GM12878 (cell line): ENCODE measurements around the gene ADM.

Source experiments
- CREB1 ChIP-seq: IDR thresholded peaks from 2 replicates; pipeline ENCODE4 v1.6.1; 2012; ENCODE audit warnings: low read depth, mild to moderate bottlenecking, inconsistent platforms
- CTCF ChIP-seq, 3 experiments: IDR thresholded peaks in 2 of 3; conservative IDR thresholded peaks in 1 of 3; 2 replicates each; pipeline ENCODE4 v1.5.1; 2011; ENCODE audit warnings: low read depth in 3 of 3, low read length in 3 of 3, mild to moderate bottlenecking in 3 of 3, control low read depth in 2 of 3, moderate library complexity in 2 of 3, inconsistent platforms in 1 of 3, mixed read lengths in 1 of 3; ENCODE audit not compliant: control insufficient read depth in 2 of 3, insufficient read depth in 1 of 3; ENCODE audit errors: extremely low read depth in 1 of 3
- EGR1 ChIP-seq, 2 experiments: IDR thresholded peaks; 1 replicate in 1 of 2; 2 replicates in 1 of 2; pipeline ENCODE4 v1.6.1; 2011 to 2012; ENCODE audit warnings: low read depth in 2 of 2, low read length in 2 of 2, borderline replicate concordance in 1 of 2, mild to moderate bottlenecking in 1 of 2, moderate library complexity in 1 of 2
- EP300 ChIP-seq, 2 experiments: fragments of 150-350 bp in 1 of 2; IDR thresholded peaks; 2 replicates each; pipeline ENCODE4 v1.6.1; 2011 to 2012; ENCODE audit warnings: low read depth in 2 of 2, low read length in 2 of 2, borderline replicate concordance in 1 of 2, improper control_type of control experiment in 1 of 2, inconsistent platforms in 1 of 2; ENCODE audit not compliant: control insufficient read depth in 1 of 2
- EZH2 ChIP-seq: IDR thresholded peaks from 2 replicates; pipeline ENCODE4 v1.6.1; 2012; ENCODE audit warnings: low read depth, mild to moderate bottlenecking, control low read depth, inconsistent platforms, low read length, borderline replicate concordance; ENCODE audit not compliant: control insufficient read depth
- GABPA ChIP-seq: IDR thresholded peaks from 2 replicates; pipeline ENCODE4 v1.6.1; 2014; ENCODE audit warnings: antibody characterized with exemption, low read depth, mild to moderate bottlenecking, inconsistent platforms
- GATAD2B ChIP-seq: fragments of 450-650 bp; conservative IDR thresholded peaks from 2 replicates; pipeline ENCODE4 v1.6.1; 2017; ENCODE audit warnings: low read depth, mild to moderate bottlenecking, moderate library complexity
- MXI1 ChIP-seq: fragments of 150-350 bp; IDR thresholded peaks from 2 replicates; pipeline ENCODE4 v1.6.1; 2011; ENCODE audit warnings: low read depth, mild to moderate bottlenecking, inconsistent platforms, low read length, improper control_type of control experiment
- POLR2A ChIP-seq: IDR thresholded peaks from 2 replicates; pipeline ENCODE4 v1.6.1; 2011; ENCODE audit warnings: low read depth, mild to moderate bottlenecking, low read length
- REST ChIP-seq: IDR thresholded peaks from 2 replicates; pipeline ENCODE4 v1.6.1; 2012; ENCODE audit warnings: mild to moderate bottlenecking, low read depth, low read length
- SKIL ChIP-seq: fragments of 450-650 bp; IDR thresholded peaks from 2 replicates; pipeline ENCODE4 v1.6.1; 2017; ENCODE audit warnings: mild to moderate bottlenecking, low read depth, inconsistent platforms; ENCODE audit not compliant: poor library complexity, severe bottlenecking
- TF ChIP-seq, protein P1 (sequence below): fragments of 450-650 bp; formaldehyde crosslinking; IDR thresholded peaks from 2 replicates; pipeline ENCODE4 v1.5.0; 2022; ENCODE audit warnings: mild to moderate bottlenecking, missing genetic modification characterization

GRCh38 chr11:10311802-10312201 is 6.9 kb downstream of the ADM start:
- TF ChIP-seq GABPA (no peak), CREB1 (no peak), MXI1 (no peak), CTCF (IDR thresholded peaks at IDR 0.05 in 2 of 3, conservative IDR thresholded peaks at IDR 0.05 in 1 of 3; ENCODE audit: control insufficient read depth in 2 of 3, extremely low read depth in 1 of 3, insufficient read depth in 1 of 3, low read depth in 3 of 3, low read length in 3 of 3) (no peak), EZH2 (no peak), GATAD2B (no peak), EGR1 (IDR thresholded peaks at IDR 0.05; ENCODE audit: borderline replicate concordance in 1 of 2, low read depth in 2 of 2, low read length in 2 of 2) (no peak), POLR2A (no peak), REST (no peak), EP300 (IDR thresholded peaks at IDR 0.05; ENCODE audit: borderline replicate concordance in 1 of 2, control insufficient read depth in 1 of 2, low read depth in 2 of 2, low read length in 2 of 2) (no peak), SKIL (no peak)
- TF ChIP-seq, protein P1, sequence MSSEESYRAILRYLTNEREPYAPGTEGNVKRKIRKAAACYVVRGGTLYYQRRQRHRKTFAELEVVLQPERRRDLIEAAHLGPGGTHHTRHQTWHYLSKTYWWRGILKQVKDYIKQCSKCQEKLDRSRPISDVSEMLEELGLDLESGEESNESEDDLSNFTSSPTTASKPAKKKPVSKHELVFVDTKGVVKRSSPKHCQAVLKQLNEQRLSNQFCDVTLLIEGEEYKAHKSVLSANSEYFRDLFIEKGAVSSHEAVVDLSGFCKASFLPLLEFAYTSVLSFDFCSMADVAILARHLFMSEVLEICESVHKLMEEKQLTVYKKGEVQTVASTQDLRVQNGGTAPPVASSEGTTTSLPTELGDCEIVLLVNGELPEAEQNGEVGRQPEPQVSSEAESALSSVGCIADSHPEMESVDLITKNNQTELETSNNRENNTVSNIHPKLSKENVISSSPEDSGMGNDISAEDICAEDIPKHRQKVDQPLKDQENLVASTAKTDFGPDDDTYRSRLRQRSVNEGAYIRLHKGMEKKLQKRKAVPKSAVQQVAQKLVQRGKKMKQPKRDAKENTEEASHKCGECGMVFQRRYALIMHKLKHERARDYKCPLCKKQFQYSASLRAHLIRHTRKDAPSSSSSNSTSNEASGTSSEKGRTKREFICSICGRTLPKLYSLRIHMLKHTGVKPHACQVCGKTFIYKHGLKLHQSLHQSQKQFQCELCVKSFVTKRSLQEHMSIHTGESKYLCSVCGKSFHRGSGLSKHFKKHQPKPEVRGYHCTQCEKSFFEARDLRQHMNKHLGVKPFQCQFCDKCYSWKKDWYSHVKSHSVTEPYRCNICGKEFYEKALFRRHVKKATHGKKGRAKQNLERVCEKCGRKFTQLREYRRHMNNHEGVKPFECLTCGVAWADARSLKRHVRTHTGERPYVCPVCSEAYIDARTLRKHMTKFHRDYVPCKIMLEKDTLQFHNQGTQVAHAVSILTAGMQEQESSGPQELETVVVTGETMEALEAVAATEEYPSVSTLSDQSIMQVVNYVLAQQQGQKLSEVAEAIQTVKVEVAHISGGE (CRISPR knock-in tag): no peak
